Small intestine (tissue), 7 donors: ENCODE data around the gene MYO16. TPM values are rescaled to one million over a fixed set of nuclear protein-coding genes. Genes with fewer than 3 reads are reported as not detected.

Experiments used
- DNase-seq, 2 donors: peaks; one replicate each; pipeline versions ENCODE4 v3.0.0 to v3.0.0-alpha.2; 2013
- FAIRE-seq: peaks from 2 replicates; lab custom pipeline; 2012; peaks lifted over from hg19 to GRCh38; lab: Jason Lieb, UNC
- H3K27ac ChIP-seq, 3 donors: one replicate each; pipeline ENCODE4 v1.5.1; 2013; ENCODE audit warnings: low read length in 2 of 3, mild to moderate bottlenecking in 2 of 3, control low read depth in 1 of 3, inconsistent platforms in 1 of 3, low read depth in 1 of 3, moderate library complexity in 1 of 3
- H3K27me3 ChIP-seq, 3 donors: one replicate each; pipeline ENCODE4 v1.6.1; 2013; ENCODE audit warnings: low read length in 3 of 3, inconsistent platforms in 1 of 3; ENCODE audit not compliant: control insufficient read depth in 3 of 3, insufficient read depth in 3 of 3
- H3K36me3 ChIP-seq, 3 donors: one replicate each; pipeline ENCODE4 v1.6.1; 2013; ENCODE audit warnings: low read length in 3 of 3, inconsistent platforms in 1 of 3, low read depth in 1 of 3, mild to moderate bottlenecking in 1 of 3, moderate library complexity in 1 of 3; ENCODE audit not compliant: control insufficient read depth in 3 of 3, insufficient read depth in 2 of 3
- H3K4me1 ChIP-seq, 3 donors: one replicate each; pipeline ENCODE4 v1.6.1; 2013; ENCODE audit warnings: low read length in 2 of 3, inconsistent platforms in 1 of 3, low read depth in 1 of 3, mild to moderate bottlenecking in 1 of 3, moderate library complexity in 1 of 3; ENCODE audit not compliant: control insufficient read depth in 3 of 3, insufficient read depth in 2 of 3
- H3K4me3 ChIP-seq, 3 donors: one replicate each; pipeline ENCODE4 v1.5.1; 2013; ENCODE audit warnings: low read length in 3 of 3, control low read depth in 1 of 3, inconsistent platforms in 1 of 3, low read depth in 1 of 3, mild to moderate bottlenecking in 1 of 3, moderate library complexity in 1 of 3
- H3K9me3 ChIP-seq, 2 donors: one replicate each; pipeline ENCODE4 v1.6.1; 2013; ENCODE audit warnings: low read depth in 1 of 2, low read length in 1 of 2; ENCODE audit not compliant: control insufficient read depth in 2 of 2, insufficient read depth in 1 of 2
- WGBS, 3 donors: extraction: QIAGEN DNeasy Blood & Tissue Kit; methylation state at CpG; one replicate each; pipeline ENCODE4 v1.1.7; 2013; 5-methylcytosine and 5-hydroxymethylcytosine counted together
- polyA plus RNA-seq, 4 donors: library from polyadenylated mRNA; stranded (reverse) in 3 of 4; unstranded in 1 of 4; fragments of 200-250 nt in 3 of 4; fragments of 120-200 nt in 1 of 4; gene quantifications; one replicate each; pipeline versions ENCODE4 v1.2.1 to v1.2.3, GENCODE V29; 2013
- donor health status: healthy with polysubstance abuse.
- donor health status: control.
- donor health status: control.
- donor health status: Bipolar disorder and iron deficiency.
- donor health status: healthy.

Gene MYO16
- polyA plus RNA-seq, 4 donors: 0.03 to 0.21 TPM; not detected in 2

DNA sequence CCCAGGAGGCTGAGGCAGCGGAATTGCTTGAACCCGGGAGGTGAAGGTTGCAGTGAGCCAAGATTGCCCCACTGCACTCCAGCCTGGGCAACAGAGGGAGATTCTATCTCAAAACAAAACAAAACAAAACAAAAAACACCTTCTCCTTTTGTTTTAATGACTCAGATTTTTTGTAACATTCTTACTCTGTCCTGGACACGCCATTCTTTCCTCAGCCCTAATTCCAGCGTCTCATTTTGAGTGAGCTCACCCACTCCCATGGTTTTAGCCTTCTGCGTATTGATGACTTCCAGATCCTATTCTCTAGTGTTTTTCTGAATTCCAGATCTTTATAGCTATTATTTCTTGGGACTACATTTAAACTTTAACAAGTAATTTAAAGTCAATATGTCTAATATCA is 326.3 kb downstream of the MYO16 start:
- no peak for FAIRE-seq
- WGBS, 3 donors: 92 to 93% (median 93%) methylated on average over 4 to 5 of the region's 5 CpGs

DNA sequence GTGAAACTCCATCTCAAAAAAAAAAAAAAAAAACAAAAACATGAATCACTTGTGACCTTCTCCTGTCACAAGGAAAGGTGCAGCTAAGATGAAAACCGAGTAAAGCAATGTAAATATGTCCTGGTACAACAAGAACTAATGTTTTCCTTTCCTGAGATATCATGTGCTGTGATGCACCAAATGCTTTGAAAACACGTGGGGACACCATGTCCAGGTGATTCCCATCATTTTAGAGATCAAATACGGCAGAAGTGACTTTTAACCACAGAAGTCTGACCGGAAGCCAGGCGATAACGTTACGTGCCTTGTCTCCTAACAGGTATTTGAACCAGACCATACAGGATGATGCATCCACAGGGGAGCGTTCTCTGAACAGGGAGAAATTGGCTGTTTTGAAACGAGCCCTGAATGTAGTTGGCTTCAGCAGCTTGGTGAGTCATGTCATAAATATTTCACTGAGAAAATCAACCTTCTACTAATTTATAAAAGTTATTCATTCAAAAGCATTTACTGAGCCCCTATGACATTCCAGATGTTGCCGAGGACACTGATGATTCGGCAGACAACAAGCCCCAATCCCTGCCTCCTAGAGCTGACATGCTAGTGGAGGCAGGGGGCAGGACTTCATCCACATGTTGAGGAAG is 328.1 kb downstream of the MYO16 start:
- H3K9me3 ChIP-seq: no peaks in the 10 kb centered on the region
- H3K4me1 ChIP-seq: no peaks in the 10 kb centered on the region
- H3K27ac ChIP-seq: no peak overlapping the region
- no peaks in the 10 kb centered on the region for H3K36me3 ChIP-seq
- no peaks in the 10 kb centered on the region for H3K27me3 ChIP-seq
- FAIRE-seq (no peak), DNase-seq (no peak)
- no peak overlapping the region for H3K4me3 ChIP-seq
- WGBS, 3 donors: 51 to 66% (median 59%) methylated on average over 11 of the region's 11 CpGs

More for the DNA sequence above, 326.3 kb downstream of the MYO16 start:
- no peak for DNase-seq
- H3K36me3 ChIP-seq: no peaks in the 10 kb centered on the region
- H3K27me3 ChIP-seq: no peaks in the 10 kb centered on the region
- no peak overlapping the region for H3K27ac ChIP-seq
- no peaks in the 10 kb centered on the region for H3K9me3 ChIP-seq
- H3K4me3 ChIP-seq: no peak overlapping the region
- no peaks in the 10 kb centered on the region for H3K4me1 ChIP-seq

DNA sequence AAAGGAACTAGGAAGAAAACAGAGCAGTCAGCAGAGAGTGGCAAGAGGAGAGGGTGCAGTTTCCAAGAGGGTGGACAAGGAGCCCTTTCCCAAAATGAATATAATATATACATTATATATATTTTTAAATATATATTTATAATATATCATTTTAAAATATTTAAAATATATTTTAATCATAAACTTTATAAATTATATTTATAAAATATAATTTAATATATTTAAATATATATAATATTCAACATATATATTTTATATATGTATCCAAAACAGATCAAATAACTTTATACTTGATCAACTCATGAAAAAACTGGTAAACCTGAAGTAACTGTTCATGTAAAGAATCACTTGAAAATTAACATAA is 328.6 kb downstream of the MYO16 start:
- H3K4me1 ChIP-seq: no peaks in the 10 kb centered on the region
- FAIRE-seq (no peak), DNase-seq (no peak)
- H3K27me3 ChIP-seq: no peaks in the 10 kb centered on the region
- no peak overlapping the region for H3K27ac ChIP-seq
- no peaks in the 10 kb centered on the region for H3K9me3 ChIP-seq
- no peak overlapping the region for H3K4me3 ChIP-seq
- H3K36me3 ChIP-seq: no peaks in the 10 kb centered on the region

DNA sequence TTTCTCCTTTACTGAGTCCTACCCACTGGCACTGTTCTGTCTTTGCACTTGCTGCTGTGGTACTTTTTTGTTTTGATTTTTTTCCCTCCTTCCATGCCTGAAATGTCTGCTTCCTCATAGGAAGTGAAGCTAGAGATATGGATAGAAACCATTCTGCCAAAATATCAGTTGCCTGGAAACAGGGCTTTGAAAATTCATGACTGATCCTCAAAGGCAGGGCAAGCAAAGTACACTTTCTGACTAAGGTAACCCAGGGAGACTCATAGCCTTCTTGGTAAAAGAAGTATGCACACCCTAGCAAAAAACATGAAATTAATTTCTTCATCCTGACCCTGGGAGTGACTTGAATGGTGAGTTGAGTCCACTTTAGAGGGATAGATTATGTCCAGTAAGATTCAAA is 329.8 kb downstream of the MYO16 start:
- no peaks in the 10 kb centered on the region for H3K36me3 ChIP-seq
- no peak overlapping the region for H3K27ac ChIP-seq
- no peaks in the 10 kb centered on the region for H3K9me3 ChIP-seq
- no peak for DNase-seq
- FAIRE-seq: no peak
- no peaks in the 10 kb centered on the region for H3K27me3 ChIP-seq
- H3K4me1 ChIP-seq: no peaks in the 10 kb centered on the region
- no peak overlapping the region for H3K4me3 ChIP-seq

DNA sequence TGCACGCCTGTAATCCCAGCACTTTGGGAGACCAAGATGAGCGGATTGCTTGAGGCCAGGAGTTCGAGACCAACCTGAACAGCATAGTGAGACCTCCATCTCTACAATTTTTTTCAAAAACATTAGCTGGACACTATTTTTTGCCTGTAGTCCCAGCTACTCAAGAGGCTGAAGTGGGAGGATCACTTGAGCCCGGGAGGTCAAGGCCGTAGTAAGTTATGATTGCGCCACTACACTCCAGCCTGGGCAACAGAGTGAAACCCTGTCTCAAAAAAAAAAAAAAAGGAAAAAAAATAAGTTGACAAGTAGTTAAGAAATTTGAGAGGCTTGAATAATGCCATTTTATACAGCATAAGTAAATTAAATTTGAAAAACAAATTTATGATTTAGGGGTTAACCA is 330.6 kb downstream of the MYO16 start:
- no peak for DNase-seq
- FAIRE-seq: no peak
- Histone ChIP-seq H3K36me3 (no peaks in the 10 kb centered on the region), H3K4me1 (no peaks in the 10 kb centered on the region), H3K4me3 (no peak overlapping the region), H3K27me3 (no peaks in the 10 kb centered on the region), H3K27ac (no peak overlapping the region), H3K9me3 (no peaks in the 10 kb centered on the region)
- WGBS, 3 donors: 79 to 85% (median 82%) methylated on average over 6 of the region's 6 CpGs

DNA sequence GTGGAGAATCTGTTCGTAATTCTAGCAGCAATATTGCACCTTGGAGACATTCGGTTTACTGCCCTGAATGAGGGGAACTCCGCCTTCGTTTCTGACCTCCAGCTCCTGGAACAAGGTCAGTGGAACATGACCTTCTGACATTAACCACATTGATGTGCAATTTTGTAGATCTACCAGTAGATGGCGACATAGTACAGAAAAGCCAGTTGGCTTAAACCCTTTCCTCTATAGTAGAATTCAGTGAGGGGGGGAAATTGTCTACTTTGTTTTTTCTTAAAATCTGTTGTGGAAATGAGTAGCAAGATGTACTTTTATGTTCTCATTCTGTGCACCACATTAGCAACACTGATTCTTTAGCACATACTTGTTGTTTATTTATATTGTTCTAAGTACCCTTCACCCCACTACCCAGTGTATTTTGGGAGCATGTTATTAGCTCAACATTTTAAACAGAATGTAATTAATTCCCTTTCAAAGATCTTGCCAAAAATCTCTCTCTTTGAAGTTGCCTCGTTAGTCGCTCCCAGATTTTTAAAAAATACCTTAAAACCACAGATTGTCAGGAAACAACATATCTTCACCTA is 332.2 kb downstream of the MYO16 start:
- H3K4me3 ChIP-seq: no peak overlapping the region
- WGBS, 3 donors: 9 to 12% (median 11%) methylated on average over 7 of the region's 7 CpGs
- H3K4me1 ChIP-seq: no peaks in the 10 kb centered on the region
- FAIRE-seq: no peak
- H3K36me3 ChIP-seq: no peaks in the 10 kb centered on the region
- no peak overlapping the region for H3K27ac ChIP-seq
- H3K27me3 ChIP-seq: no peaks in the 10 kb centered on the region
- no peaks in the 10 kb centered on the region for H3K9me3 ChIP-seq
- peak; percentile 52 to 56 for DNase-seq

DNA sequence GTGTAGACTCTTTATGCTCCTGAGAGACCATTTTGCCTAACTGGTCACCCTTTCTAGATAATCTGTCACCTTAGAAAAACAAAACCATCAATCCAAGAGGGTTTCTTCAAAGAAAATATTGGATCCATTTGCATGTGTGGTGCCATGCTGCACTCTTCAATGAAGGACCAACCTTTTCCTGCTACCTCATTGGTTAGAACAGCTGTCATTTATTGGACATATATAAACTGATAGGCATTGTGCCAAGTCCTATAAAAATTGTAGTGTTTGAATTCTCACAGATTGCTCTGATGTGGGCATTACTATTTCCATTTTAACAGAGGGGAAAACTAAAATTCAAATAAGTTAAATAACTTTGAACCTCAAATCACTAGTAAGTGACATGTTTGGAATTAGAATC is 333.2 kb downstream of the MYO16 start:
- Histone ChIP-seq H3K27me3 (no peaks in the 10 kb centered on the region), H3K9me3 (no peaks in the 10 kb centered on the region), H3K36me3 (no peaks in the 10 kb centered on the region), H3K4me3 (no peak overlapping the region), H3K27ac (no peak overlapping the region), H3K4me1 (no peaks in the 10 kb centered on the region)
- FAIRE-seq (no peak), DNase-seq (peak; percentile 11 to 20)

DNA sequence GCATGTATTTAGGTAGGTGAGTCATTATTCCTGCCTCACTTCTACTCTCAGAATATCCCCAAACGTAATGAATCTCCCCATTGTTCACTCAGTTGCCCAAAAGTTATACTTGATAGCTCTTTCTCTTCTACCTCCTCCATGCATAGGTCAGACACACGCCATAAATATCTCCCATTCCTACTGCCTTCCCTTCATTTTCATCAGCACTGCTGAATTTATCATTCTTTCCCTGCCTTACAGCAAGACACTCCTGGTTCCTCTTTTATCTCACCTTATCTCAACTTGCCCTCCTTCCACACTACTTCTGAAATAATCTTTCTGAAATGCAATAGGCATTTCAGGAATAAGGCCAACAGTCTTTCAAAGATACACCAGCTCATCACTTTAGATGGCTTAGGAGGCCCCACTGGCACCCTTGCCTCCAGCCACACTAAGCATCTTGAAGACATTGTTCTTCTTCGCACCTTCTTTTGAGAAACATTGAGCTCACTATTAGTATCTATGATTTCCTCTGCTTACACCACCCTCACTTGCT is 333.9 kb downstream of the MYO16 start:
- Histone ChIP-seq H3K27me3 (no peaks in the 10 kb centered on the region), H3K36me3 (no peaks in the 10 kb centered on the region), H3K27ac (no peak overlapping the region), H3K4me1 (no peaks in the 10 kb centered on the region), H3K4me3 (no peak overlapping the region), H3K9me3 (no peaks in the 10 kb centered on the region)
- DNase-seq: no peak
- 71 to 85% (median 74%) methylated on average over 3 of the region's 3 CpGs for WGBS, 3 donors
- FAIRE-seq: no peak
